MM.1S (cell line): ENCODE measurements around the gene CPO.

Experiments used
- DNase-seq: peaks from one replicate; pipeline ENCODE4 v3.0.0-alpha.2; 2015
- H2AFZ ChIP-seq: fragments of 300-600 bp; sonication (generic); 2 replicates; pipeline ENCODE4 v1.6.0; 2016; ENCODE audit warnings: antibody characterized with exemption, low read length
- H3F3A ChIP-seq: fragments of 300-600 bp; sonication (generic); 2 replicates; pipeline ENCODE4 v1.6.1; 2016; ENCODE audit warnings: mild to moderate bottlenecking, antibody characterized with exemption, low read length, moderate library complexity, mixed read lengths; ENCODE audit not compliant: insufficient read depth
- H3K27ac ChIP-seq: fragments of 300-600 bp; sonication (generic); 2 replicates; pipeline ENCODE4 v1.5.1; 2016; ENCODE audit warnings: mild to moderate bottlenecking, low read length
- H3K27me3 ChIP-seq: fragments of 300-600 bp; sonication (generic); replicated peaks from 2 replicates; pipeline ENCODE4 v1.6.0; 2016; ENCODE audit warnings: low read length; ENCODE audit not compliant: insufficient read depth
- H3K36me3 ChIP-seq: fragments of 300-600 bp; sonication (generic); replicated peaks from 2 replicates; pipeline ENCODE4 v1.6.1; 2016; ENCODE audit warnings: mild to moderate bottlenecking, low read length, mixed read lengths; ENCODE audit not compliant: insufficient read depth
- H3K4me1 ChIP-seq: fragments of 300-600 bp; sonication (generic); 2 replicates; pipeline ENCODE4 v1.6.1; 2016; ENCODE audit warnings: low read length, mixed read lengths
- H3K4me2 ChIP-seq: fragments of 300-600 bp; sonication (generic); 2 replicates; pipeline ENCODE4 v1.6.0; 2016; ENCODE audit warnings: low read depth, low read length
- H3K4me3 ChIP-seq: fragments of 300-600 bp; sonication (generic); 2 replicates; pipeline ENCODE4 v1.5.1; 2016; ENCODE audit warnings: low read length, mixed read lengths
- H3K79me2 ChIP-seq: fragments of 300-600 bp; sonication (generic); 2 replicates; pipeline ENCODE4 v1.6.1; 2016; ENCODE audit warnings: mixed run types, low read length, mixed read lengths
- H3K9ac ChIP-seq: fragments of 300-600 bp; sonication (generic); 2 replicates; pipeline ENCODE4 v1.6.1; 2016; ENCODE audit warnings: low read length, mixed read lengths
- H3K9me2 ChIP-seq: fragments of 300-600 bp; sonication (generic); replicated peaks from 2 replicates; pipeline ENCODE4 v1.6.1; 2016; ENCODE audit warnings: mild to moderate bottlenecking, low read length, mixed read lengths; ENCODE audit not compliant: insufficient read depth
- H3K9me3 ChIP-seq: fragments of 300-600 bp; sonication (generic); replicated peaks from 2 replicates; pipeline ENCODE4 v1.6.1; 2016; ENCODE audit warnings: mild to moderate bottlenecking, low read length, mixed read lengths; ENCODE audit not compliant: insufficient read depth
- H4K20me1 ChIP-seq: fragments of 300-600 bp; sonication (generic); 2 replicates; pipeline ENCODE4 v1.6.1; 2016; ENCODE audit warnings: mild to moderate bottlenecking, low read length, moderate library complexity, mixed read lengths; ENCODE audit not compliant: insufficient read depth
- EZH2 ChIP-seq: fragments of 300-600 bp; sonication (generic); optimal IDR thresholded peaks from 2 replicates; pipeline ENCODE3; 2017; ENCODE audit warnings: low read depth, mild to moderate bottlenecking, antibody characterized with exemption, low read length, mixed read lengths
- EZH2phosphoT487 ChIP-seq: fragments of 300-600 bp; sonication (generic); IDR thresholded peaks from 2 replicates; pipeline ENCODE4 v1.6.1; 2018; ENCODE audit warnings: antibody characterized with exemption, low read length
- TF ChIP-seq, protein P1 (sequence below): fragments of 300-600 bp; sonication (generic); IDR thresholded peaks from 2 replicates; pipeline ENCODE4 v1.5.1; 2016; ENCODE audit warnings: antibody characterized with exemption, low read length, mixed read lengths

The CPO gene

DNA sequence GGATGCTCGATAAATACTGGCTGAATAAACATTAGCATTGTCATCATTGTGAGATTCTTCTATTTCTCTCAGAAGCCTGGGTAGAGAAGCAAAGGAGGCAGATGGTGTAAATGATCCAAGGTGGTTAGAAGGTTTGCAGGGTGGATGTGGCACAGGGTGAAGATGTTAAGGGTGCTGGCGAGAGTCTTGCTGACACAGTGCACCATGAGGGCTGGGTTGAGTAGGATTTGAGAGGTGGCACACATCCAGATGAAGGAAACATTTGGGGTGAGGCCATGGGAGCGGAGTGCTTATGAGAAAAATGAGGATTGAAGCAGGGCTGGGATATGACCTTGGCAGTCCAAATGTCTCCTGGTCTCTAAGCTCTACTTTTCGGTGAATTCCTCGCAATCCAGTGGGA is 17.8 kb upstream of the CPO start:
- H3K9ac ChIP-seq: no peak overlapping the region

DNA sequence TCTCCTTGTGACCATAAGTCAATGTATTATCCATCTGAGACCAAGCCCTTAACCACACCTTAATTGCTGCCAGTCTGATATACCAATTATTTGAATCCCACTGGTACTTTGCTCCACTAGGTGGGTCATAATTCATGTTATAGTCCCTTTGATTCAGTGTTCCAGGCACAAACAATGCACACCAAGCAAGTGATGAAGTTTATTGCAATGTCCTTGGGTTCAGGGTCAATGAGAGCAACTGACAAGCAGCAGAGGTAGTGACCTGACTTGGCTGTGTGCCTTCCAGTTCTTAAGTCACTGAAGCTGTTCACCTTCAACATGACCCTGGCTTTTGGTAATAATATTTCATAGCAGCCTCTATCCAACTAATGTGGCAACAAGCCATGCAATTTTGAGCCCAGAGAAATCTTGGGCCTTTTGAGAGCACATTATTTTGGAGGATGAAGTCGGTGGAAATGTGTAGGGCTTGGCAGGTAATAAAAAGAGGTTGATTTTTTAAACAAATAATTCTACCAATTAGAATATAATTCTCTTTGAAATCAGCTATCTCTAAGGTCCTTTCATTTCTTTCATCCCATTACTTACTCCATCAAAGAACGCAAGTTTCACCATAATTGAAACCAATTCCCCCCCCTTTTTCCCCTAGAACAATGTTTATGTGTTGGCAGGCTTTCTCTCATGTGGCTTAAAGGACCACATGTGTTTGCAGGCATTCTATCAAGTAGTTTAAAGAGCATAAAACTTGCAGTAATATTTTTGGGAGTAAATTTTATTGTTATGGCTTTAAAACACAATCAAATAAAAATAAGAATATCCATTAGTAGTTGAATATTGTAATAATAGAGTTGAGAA is 3.1 kb upstream of the CPO start:
- no peaks in the 10 kb centered on the region for H4K20me1 ChIP-seq
- peaks cover 22% of the 10 kb centered on the region; the same call in 1 of the 2 replicates for H3K27me3 ChIP-seq
- no peaks in the 10 kb centered on the region for H3K9me2 ChIP-seq
- no peak overlapping the region for H3K4me2 ChIP-seq
- no peak overlapping the region for H2AFZ ChIP-seq
- H3K27ac ChIP-seq: no peak overlapping the region
- no peak overlapping the region for H3K4me3 ChIP-seq
- H3K9ac ChIP-seq: no peak overlapping the region
- TF ChIP-seq EZH2 (no peak), EZH2phosphoT487 (no peak)
- TF ChIP-seq, protein P1, sequence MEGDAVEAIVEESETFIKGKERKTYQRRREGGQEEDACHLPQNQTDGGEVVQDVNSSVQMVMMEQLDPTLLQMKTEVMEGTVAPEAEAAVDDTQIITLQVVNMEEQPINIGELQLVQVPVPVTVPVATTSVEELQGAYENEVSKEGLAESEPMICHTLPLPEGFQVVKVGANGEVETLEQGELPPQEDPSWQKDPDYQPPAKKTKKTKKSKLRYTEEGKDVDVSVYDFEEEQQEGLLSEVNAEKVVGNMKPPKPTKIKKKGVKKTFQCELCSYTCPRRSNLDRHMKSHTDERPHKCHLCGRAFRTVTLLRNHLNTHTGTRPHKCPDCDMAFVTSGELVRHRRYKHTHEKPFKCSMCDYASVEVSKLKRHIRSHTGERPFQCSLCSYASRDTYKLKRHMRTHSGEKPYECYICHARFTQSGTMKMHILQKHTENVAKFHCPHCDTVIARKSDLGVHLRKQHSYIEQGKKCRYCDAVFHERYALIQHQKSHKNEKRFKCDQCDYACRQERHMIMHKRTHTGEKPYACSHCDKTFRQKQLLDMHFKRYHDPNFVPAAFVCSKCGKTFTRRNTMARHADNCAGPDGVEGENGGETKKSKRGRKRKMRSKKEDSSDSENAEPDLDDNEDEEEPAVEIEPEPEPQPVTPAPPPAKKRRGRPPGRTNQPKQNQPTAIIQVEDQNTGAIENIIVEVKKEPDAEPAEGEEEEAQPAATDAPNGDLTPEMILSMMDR: no peak
- no peaks in the 10 kb centered on the region for H3F3A ChIP-seq
- no peaks in the 10 kb centered on the region for H3K36me3 ChIP-seq
- no peaks in the 10 kb centered on the region for H3K9me3 ChIP-seq
- no peaks in the 10 kb centered on the region for H3K79me2 ChIP-seq
- H3K4me1 ChIP-seq: no peaks in the 10 kb centered on the region
- DNase-seq: no peak

More for the DNA sequence above, 17.8 kb upstream of the CPO start:
- no peaks in the 10 kb centered on the region for H3K27me3 ChIP-seq
- H3K36me3 ChIP-seq: no peaks in the 10 kb centered on the region
- no peaks in the 10 kb centered on the region for H3F3A ChIP-seq
- H3K9me2 ChIP-seq: no peaks in the 10 kb centered on the region
- H3K4me3 ChIP-seq: no peak overlapping the region
- no peak overlapping the region for H3K27ac ChIP-seq
- H3K4me2 ChIP-seq: no peak overlapping the region
- no peaks in the 10 kb centered on the region for H3K9me3 ChIP-seq
- no peak overlapping the region for H2AFZ ChIP-seq
- H3K79me2 ChIP-seq: no peaks in the 10 kb centered on the region
- H3K4me1 ChIP-seq: no peaks in the 10 kb centered on the region
- TF ChIP-seq EZH2phosphoT487 (no peak), EZH2 (no peak)
- TF ChIP-seq, protein P1: no peak
- no peak for DNase-seq
- H4K20me1 ChIP-seq: no peaks in the 10 kb centered on the region

DNA sequence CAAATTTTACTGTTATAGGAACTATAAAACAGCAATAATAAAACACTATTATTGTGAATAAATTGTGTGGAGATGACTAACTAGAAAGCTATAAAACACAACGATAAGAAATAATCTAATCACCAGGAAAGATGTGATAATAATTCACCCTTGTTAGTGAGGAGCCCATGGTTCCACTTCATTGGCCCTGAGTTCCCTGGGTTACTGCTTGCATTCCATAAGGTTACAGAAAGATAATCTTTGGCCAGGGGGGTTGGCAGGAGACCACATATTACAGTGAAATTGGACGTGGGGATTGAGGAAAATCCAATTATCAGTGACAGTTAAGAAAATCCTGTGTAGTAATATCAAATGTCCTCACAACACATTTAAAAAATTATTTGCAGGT is 2.5 kb upstream of the CPO start:
- Histone ChIP-seq H3K9me2 (no peaks in the 10 kb centered on the region), H3K4me2 (no peak overlapping the region), H3K4me3 (no peak overlapping the region), H3K36me3 (no peaks in the 10 kb centered on the region), H3F3A (no peaks in the 10 kb centered on the region), H3K9ac (no peak overlapping the region), H3K79me2 (no peaks in the 10 kb centered on the region), H2AFZ (no peak overlapping the region), H4K20me1 (no peaks in the 10 kb centered on the region), H3K27me3 (peaks cover 24% of the 10 kb centered on the region; the same call in 1 of the 2 replicates), H3K4me1 (no peaks in the 10 kb centered on the region), H3K27ac (no peak overlapping the region), H3K9me3 (no peaks in the 10 kb centered on the region)
- TF ChIP-seq EZH2 (no peak), EZH2phosphoT487 (no peak)
- TF ChIP-seq, protein P1: no peak
- DNase-seq: no peak
